ENCODE results near the gene IBA57.

The IBA57 gene

DNA sequence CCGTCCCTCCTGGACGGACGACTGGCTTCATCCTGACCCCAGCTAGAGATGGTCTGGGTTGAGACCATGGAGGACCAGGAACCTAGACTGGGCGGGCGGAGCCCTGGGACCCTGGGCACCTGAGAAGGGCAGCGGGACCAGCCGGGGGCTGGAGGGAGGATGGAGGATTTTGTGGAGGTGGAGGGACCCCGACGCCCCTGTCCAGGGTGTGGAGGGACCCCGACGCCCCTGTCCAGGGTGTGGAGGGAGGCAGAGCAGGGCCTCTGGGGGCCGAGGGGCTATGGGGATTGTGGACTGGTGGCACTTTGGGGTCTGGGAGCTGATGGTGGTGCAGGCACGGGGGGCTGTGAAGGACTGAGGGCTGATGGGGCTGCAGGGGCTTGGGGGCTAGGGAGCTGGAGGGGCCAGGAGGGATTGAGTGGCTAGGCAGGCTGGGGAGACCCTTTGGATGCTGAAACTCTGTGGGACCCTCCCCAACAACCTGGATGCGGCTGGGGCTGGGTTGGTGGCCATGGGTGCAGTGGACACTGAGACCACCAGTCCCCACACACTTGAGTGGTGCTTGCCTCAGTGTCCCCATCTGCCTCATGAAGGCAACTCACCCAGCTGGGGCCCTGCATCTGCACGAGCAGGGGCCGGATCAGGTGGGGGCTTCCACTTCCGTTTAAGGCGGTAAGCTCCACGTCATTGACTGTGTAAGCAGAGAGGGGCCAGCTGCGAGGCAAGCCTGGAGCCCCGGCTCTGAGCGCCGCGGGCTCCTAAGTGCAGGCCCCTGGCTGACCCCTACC, 8.5 kb upstream of the IBA57 start:
- no peak for DNase-seq (ENCODE audit: low read depth in 2 of 2)

DNA sequence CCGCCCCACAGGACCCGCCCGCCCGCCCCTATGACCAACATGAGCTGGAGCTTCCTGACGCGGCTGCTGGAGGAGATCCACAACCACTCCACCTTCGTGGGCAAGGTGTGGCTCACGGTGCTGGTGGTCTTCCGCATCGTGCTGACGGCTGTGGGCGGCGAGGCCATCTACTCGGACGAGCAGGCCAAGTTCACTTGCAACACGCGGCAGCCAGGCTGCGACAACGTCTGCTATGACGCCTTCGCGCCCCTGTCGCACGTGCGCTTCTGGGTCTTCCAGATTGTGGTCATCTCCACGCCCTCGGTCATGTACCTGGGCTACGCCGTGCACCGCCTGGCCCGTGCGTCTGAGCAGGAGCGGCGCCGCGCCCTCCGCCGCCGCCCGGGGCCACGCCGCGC, 7.9 kb upstream of the IBA57 start:
- no peak for DNase-seq (ENCODE audit: low read depth in 2 of 2)

DNA sequence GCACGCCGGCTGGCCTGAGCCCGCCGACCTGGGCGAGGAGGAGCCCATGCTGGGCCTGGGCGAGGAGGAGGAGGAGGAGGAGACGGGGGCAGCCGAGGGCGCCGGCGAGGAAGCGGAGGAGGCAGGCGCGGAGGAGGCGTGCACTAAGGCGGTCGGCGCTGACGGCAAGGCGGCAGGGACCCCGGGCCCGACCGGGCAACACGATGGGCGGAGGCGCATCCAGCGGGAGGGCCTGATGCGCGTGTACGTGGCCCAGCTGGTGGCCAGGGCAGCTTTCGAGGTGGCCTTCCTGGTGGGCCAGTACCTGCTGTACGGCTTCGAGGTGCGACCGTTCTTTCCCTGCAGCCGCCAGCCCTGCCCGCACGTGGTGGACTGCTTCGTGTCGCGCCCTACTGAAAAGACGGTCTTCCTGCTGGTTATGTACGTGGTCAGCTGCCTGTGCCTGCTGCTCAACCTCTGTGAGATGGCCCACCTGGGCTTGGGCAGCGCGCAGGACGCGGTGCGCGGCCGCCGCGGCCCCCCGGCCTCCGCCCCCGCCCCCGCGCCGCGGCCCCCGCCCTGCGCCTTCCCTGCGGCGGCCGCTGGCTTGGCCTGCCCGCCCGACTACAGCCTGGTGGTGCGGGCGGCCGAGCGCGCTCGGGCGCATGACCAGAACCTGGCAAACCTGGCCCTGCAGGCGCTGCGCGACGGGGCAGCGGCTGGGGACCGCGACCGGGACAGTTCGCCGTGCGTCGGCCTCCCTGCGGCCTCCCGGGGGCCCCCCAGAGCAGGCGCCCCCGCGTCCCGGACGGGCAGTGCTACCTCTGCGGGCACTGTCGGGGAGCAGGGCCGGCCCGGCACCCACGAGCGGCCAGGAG, 7.2 kb upstream of the IBA57 start:
- DNase-seq (ENCODE audit: low read depth in 2 of 2): no peak

DNA sequence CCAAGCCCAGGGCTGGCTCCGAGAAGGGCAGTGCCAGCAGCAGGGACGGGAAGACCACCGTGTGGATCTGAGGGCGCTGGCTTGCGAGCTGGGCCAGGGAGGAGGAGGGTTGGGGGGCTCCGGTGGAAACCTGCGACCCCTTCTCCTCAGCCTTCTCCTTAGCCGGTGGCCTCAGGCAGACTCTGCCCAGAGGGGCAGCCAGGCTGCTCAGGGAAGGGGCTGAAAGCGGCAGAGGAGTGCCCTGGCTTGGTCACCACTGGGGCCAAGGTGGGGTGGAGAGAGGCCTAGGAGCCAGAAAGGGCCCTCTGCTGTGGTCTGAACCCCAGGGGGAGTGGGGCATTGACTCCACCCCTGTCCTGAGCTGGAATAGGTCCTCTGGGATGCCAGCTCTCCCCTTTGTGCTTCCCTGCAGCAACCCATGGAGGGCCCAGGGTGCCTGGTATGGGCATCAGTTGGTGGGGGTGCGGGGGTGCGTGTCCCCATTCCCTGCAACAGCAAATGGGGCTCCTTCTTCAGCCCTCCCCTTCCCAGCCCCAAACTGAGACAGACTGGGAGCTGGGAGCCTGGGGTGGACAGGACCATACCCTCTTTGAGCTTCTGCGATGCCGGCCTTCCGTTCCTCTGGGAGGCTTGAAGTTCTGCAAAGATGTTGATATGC, 6.5 kb upstream of the IBA57 start:
- DNase-seq (ENCODE audit: low read depth in 2 of 2): no peak

DNA sequence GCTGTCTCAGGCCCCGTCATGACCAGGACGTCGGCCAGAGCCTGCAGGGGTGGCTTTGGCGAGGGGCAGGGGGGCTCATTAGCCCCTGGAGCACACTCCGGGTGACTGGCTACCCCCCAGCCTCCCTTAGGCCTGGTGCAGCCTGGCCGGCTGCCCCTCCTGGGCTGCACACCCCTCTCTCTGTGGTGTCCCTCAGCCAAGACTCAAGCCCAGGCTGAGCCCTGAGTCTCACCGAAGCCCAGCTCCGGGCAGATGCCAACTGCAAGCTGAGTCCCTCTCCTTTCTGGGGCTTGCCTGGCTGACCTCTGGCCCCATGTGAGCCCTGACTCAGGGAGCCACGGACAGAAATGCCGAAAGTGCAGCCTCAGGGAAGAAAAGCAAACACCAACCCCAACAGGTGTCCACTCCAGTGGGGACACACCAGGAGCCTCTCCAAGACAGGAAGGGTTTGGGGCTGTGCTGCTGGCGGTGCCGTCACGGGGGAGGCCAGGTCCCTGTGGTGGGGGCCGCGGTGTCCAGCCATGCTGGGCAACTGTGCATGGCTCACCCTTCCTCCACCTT, 5.3 kb upstream of the IBA57 start:
- no peak for DNase-seq (ENCODE audit: low read depth in 2 of 2)

DNA sequence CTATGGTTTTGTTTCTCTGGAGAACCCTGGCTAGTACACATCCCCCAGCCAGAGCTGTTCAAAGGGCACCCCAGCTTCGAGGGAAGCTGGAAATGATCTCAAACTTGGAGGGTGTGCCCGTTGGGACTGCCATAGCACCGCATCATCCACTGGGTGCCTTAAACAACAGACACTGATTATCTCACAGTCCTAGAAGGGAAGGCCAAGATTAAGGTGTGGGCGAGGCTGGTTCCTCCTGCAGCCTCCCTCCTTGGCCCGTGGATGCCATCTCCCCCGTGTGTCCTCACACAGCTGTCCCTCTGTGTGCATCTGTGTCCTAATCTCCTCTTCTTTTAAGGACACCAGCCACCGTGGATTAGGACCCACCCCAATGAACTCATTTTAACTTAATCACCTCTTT, 4.2 kb upstream of the IBA57 start:
- DNase-seq (ENCODE audit: low read depth in 2 of 2): no peak

DNA sequence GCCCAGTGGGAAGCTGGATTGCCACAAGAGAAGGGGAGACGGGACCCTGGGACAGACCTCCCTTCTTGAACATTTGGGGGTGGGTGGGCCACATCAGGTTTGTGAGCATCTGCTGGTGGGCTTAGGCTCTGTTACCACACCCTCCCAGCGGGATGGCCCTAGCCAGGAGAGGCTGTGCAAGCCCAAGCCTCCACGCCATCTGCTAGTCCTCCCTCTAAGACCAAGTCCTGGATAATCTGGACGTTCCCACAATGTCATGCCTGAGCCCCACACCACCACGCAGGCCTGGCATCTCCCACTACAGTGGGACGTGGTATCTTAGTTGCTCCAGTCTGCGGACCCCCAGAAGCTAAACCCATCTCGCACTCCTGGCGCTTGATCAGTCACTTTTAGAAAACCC, 3.7 kb upstream of the IBA57 start:
- no peak for DNase-seq (ENCODE audit: low read depth in 2 of 2)

DNA sequence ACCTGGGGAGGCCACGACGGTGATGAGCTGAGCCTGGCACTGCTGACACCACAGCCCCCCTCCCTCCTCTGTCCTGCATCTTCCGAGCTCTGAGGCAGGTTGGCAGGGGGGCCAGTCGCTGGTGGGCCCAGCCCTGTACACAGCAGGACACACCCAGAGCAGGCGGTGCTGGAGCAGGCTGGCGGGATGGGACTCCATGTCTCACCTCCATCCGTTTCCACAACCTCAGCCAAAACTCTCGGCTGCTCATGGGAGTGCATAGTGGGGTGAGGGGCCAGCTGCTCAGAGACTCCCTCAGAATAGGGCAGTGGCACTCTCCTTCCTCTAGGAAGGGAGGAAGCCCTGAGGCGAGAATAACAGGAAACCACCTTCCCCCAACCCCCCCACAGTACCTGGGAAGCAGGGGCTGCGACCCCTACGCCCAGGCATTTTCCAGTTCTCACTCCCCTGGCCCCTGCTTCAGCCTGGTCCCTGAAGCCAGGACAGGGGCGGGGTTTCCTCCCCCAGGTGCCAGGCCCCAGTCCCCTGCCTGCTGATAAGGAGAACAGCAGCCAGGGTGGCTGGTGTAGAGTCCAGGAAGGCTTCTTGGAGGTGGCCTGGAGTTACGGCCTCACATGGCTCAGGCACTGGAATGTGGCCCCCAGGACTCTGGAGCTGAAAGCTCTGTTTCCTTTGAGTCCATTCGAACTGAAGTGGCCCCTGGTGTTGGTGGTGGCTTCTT, 3.2 kb upstream of the IBA57 start:
- DNase-seq (ENCODE audit: low read depth in 2 of 2): no peak

DNA sequence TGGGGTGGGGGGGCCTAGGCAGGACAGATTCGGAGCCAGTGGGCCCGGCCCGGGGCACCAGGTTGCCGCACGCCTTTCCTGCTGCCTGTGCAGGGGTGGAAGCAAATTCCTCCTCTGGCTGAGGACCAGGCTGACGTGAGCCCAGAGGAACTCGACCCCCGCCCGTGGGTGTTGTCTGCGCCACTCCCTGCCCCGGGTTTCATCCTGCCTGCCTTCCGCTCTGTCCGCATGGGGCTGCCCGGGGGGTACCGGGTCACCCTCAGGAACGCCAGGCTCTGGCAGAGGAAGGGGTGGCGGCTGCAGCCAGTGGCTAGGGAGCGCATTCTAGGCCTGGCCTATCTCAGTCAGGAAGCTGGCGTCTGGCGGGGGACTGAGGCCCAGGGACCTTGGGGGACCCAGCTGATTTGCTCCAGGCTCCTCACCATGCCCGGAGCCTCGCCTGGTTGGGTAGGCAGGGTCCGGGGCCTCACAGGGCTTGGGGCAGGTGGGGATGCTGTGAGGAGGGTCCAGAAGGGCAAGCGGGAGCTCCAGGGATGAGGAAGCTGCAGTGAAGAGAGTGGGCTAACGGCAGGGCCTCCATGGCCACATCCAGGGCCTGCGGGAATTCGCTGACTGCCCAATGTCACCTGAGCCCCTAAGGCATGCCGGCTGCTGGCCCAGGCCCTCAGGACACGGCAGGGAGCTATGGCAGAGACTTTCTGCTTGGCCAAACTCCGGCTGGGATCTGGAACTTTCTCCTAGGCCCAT, 2.4 kb upstream of the IBA57 start:
- DNase-seq (ENCODE audit: low read depth in 2 of 2): no peak

DNA sequence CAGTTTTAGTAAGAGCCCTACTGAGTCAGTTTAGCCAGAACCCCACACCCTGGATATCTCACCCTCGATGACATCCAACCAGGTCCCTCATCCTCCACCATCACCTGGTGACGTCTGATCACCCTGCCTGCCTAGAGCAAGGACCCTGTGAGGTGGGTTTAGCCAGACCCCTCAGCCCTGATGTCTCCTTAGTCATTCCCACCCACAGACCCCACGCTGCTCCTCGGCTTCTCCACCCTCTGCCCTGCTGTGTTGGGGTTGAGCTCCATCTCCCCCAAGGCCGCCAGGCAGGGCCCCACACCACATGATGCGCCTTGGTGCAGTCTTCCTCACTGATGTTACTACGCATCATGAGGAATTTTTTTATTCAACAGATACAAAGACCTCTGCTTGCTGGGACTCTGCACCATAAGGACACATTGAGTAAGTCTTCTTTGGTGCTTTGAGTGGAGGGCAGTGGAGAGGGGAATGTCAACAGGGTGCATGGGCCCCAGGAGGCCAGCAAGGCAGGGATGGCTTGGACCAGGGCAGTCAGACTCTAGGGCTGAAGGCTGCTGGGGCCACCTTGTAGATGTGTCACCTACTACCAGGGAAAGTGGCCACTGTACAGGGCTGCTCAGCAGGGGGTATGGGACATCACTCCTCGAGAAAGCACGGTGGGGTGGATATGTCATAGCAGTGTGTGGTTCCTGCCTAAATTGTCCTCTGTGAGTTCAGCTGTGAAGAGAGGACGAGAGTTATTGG, 1.7 kb upstream of the IBA57 start:
- no peak for DNase-seq (ENCODE audit: low read depth in 2 of 2)

DNA sequence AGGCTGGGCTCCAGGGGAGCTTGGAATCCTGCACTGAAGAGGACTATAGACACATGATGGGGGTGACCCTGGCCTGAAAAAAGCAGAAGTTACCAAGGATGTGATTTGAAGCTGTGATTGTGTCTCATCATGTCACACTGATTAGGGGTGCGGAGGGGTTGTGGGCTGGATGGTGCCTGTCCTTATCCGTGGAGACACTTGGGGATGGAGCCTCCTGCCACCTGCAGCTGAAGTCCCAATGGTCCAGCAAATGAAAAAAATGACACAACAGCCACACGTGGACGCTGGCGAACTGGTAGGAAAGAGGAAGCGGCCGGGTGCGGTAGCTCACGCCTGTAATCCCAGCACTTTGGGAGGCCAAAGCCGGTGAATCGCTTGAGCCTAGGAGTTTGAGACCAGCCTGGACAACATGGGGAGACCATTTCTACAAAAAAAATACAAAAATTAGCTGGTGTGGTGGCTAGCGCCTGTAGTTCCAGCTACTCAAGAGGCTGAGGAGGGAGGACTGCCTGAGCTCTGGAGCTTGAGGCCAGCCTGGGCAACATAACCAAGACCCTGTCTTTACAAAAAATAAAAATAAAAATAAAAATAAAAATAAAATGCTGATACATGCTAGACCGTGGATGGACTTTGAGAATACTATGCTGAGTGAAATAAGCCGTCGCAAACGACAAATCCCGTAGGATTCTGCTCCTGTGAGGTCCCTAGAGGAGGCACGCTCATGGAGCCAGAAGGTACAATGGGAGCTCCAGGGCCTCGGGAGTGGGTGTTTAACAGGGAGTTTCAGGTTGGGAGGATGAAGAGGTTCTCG, 838 bp upstream of the IBA57 start:
- no peak for DNase-seq (ENCODE audit: low read depth in 2 of 2)

DNA sequence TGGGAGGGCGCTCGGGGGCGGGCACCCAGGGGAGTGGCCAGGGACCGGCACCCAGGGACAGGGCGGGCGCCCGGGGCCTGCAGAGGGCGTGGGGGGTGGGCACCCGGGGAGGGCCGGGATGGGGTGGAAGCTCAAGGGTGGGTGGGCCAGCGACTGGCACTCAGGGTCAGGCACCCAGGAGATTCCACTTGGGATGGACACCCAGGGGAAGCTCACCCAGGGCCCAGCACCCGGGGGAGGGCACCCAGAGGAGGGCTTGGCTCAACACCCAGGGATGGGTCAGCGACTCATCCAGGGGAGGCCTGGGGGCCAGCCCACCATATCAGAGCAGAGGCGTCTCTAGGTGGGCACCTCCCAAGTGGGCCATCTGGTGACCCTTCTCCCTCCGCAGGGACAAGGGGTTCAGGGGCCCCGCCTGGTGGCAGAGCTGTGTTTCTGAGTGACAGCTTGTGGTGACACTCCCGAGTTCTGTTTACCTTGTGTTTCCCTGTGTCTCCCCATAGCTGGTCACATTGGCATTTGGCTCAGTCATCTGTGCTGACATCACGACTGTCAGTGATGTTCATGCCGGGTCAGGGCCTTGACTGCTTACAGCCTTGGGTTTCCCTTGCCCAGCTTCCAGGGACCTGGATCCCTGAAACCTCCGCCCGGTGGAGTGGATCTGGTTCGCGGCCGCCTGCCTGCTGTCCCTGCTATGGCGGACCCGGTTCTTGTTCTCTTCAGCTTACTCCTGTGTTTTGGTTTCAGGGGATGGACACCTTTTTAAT, 749 bp downstream of the IBA57 start:
- DNase-seq (ENCODE audit: low read depth in 2 of 2): no peak

DNA sequence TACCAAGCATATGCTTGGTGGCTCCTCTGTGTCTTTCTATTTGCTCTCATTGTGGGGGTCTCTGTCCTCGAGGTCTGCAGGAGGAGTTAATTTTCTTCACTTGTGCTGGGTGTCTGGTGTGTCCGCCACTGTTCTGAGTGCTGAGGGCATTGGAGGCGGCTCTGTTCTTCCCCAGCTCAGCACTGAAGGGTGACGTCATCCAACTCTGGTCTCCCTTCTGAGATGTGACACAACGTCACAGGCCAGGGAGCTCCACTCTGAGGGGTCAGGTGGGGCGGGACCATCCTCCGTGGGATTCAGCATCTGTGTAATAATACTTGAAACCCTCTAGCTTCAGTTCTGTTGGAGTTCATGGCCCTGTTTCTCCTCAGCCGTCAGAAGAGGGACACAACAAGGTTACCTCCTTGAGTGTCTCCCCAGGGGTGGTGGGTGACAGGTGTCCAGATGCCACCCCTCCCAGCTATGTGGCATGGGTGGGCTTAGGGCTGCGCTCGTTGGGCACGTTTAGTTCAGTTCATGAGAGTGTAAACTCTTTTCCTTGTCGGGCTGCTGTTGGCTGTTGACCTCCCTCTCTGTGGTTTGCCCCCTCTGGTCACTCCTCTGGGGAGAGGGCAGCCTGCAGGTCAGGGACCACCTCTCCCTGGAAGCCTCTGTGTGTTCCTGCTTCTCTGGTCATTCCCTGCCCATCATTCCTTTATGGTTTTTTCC, 3.1 kb downstream of the IBA57 start:
- DNase-seq (ENCODE audit: low read depth in 2 of 2): no peak

DNA sequence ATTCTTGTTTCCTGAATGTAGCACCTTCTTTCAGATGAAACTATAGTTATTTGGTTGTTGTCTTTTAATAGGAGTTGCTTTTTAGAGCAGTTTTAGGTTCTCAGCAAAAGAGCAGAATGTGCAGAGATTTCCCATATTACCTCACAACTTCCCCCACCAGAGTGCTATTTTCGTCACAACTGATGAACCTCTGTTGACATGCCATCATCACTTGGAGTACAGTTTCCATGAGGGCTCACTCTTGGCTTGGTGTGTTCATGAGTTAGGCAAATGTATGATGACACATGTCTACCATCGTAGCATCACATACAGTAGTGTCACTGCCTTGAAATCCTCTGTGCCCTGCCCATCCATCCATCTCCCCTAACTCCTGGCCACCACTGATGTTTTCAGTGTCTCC, 3.7 kb downstream of the IBA57 start:
- DNase-seq (ENCODE audit: low read depth in 2 of 2): no peak

DNA sequence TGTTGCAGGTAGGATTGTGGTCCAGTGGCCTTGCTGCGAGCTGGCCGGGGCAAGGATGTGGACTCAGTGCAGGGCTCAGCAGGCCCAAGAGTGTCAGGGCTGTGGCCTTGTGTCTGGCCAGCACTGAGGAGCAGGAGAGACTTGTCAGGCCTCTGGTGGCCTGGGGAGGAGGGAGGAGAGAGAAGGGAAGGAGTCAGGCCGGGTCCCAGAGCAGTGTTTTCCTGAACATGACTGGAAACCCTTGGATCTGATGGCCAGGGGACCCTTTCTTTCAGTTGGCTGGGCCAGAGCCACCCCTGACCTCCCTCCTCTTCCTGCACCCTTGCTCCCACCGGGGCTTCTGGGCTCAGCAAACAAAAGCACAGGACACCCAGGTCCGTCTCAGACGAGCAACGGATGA, 5.1 kb downstream of the IBA57 start:
- no peak for DNase-seq (ENCODE audit: low read depth in 2 of 2)

DNA sequence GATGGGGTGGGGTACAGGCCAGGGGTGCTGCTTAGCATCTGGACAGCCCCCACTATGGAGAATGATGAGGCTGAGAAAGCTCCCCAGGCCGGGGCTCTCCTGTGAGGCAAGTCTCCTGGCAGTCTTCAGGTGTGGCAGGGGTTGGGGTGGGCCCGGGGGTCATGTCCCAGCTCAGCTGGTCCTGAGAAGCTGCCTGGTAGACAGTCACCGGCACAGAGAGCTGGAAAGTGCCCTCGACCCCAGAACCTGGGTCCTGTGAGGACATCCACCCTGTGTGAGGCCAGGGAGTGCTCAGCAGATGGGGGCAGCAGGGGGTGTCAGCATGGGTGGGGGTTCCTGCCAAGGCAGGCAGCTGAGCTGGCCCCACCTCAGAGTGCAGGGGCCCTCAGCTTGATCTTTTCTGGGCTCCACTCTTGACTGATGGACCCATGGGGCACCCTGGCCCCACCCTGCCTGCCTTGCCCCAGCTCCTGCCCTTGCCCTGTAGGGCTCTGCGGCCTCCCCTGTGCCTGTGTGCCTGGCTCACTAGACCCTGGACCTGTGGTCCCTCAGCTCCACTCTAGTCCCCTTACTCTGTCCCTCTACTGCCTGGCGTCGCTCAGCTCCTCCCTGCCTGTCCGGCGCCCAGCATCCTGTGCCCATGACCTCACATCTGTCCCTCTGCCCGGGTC, 5.8 kb downstream of the IBA57 start:
- no peak for DNase-seq (ENCODE audit: low read depth in 2 of 2)

Data from fibroblast of skin of left biceps (primary cell).